Measurements from ENCODE around the gene LRRC56.

DNA sequence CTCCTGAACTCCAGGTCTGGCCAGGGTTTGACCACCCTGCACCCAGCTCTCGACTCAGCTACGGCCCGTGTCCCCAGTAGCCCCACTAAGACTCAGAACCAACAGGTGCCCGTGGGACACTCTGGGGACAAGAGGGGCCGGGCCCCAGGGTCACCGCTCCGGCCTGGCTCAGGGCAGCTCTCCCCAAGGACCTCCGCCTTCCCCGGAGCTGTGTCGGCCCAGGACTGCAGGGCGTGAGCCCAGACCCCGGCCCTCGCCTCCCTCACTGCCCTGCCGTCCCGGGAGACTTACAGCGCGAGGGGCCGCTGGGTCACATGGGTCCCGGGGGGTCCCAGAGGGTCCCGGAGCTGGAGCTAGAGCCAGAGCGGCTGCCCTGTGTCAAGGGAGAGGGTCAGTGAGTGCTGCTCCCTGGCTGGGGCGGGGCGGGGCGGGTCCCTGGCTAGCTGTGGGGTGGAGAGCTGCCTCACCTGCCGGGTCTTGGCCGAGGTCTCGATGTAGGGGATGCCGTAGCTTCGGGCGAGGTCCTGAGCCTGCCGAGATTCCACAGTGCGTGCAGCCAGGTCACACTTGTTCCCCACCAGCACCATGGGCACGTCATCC is 4.2 kb upstream of the LRRC56 start:
- TF ChIP-seq TCF7L2 (IDR thresholded peaks at IDR 0.05; ENCODE audit: borderline replicate concordance, low read depth, low read length) (no peak), ZEB2 (tag by site-specific recombination; IDR thresholded peaks at IDR 0.05) (no peak), ZBTB7A (tag by site-specific recombination; IDR thresholded peaks at IDR 0.05; ENCODE audit: low read depth) (no peak), WT1 (tag by site-specific recombination; IDR thresholded peaks at IDR 0.05) (no peak), ZNF416 (tag by site-specific recombination; IDR thresholded peaks at IDR 0.05) (no peak), ZFP41 (tag by site-specific recombination; IDR thresholded peaks at IDR 0.05; ENCODE audit: borderline replicate concordance) (no peak), ZNF23 (tag by site-specific recombination; IDR thresholded peaks at IDR 0.05; ENCODE audit: borderline replicate concordance) (no peak), BCL11A (tag by site-specific recombination; IDR thresholded peaks at IDR 0.05; ENCODE audit: low read depth) (no peak), REST (tag by site-specific recombination; IDR thresholded peaks at IDR 0.05) (no peak), TRIM28 (IDR thresholded peaks at IDR 0.05; ENCODE audit: borderline replicate concordance, low read length) (no peak), ZNF623 (tag by site-specific recombination; IDR thresholded peaks at IDR 0.05) (no peak), ZSCAN23 (tag by site-specific recombination; IDR thresholded peaks at IDR 0.05) (no peak)
- TF ChIP-seq, protein P1, sequence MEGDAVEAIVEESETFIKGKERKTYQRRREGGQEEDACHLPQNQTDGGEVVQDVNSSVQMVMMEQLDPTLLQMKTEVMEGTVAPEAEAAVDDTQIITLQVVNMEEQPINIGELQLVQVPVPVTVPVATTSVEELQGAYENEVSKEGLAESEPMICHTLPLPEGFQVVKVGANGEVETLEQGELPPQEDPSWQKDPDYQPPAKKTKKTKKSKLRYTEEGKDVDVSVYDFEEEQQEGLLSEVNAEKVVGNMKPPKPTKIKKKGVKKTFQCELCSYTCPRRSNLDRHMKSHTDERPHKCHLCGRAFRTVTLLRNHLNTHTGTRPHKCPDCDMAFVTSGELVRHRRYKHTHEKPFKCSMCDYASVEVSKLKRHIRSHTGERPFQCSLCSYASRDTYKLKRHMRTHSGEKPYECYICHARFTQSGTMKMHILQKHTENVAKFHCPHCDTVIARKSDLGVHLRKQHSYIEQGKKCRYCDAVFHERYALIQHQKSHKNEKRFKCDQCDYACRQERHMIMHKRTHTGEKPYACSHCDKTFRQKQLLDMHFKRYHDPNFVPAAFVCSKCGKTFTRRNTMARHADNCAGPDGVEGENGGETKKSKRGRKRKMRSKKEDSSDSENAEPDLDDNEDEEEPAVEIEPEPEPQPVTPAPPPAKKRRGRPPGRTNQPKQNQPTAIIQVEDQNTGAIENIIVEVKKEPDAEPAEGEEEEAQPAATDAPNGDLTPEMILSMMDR (tag by site-specific recombination; IDR thresholded peaks at IDR 0.05), result no peak

Data from HEK293 (cell line).